Erythroblast (primary cell): ENCODE measurements around the gene EPHA7.

Experiments
- GATA1 ChIP-seq: IDR thresholded peaks from 2 replicates; pipeline ENCODE4 v1.6.1; 2011; ENCODE audit warnings: low read depth, mild to moderate bottlenecking, control low read depth, low read length, moderate library complexity
- POLR2A ChIP-seq: IDR thresholded peaks from 2 replicates; pipeline ENCODE4 v1.6.1; 2011; ENCODE audit warnings: mild to moderate bottlenecking, low read length

DNA sequence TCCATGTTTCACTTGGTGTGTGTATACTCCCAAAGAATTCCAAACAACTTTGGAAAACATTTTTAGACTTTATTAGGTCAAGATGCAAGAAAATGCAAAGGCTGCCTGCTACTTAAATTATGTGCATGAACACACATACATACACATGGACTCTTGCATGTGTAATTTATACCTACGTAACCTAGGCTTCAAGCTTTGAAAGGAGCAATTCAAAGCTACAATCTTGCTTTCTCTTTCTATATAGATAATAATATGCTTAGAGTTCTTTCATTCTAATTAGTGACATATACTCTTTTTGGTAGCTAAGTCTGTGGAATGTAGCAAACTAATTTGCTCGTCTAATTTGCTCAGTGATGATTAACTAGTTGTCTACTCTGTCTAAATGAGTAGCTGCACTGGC lies 146.5 kb downstream of the EPHA7 start:
- TF ChIP-seq POLR2A: no peak
- no peak for TF ChIP-seq GATA1
